ENCODE results near the gene CENPP.

GRCh38 chr9:92611621-92612285 is 286.0 kb downstream of the CENPP start:
- TF ChIP-seq, protein P1, sequence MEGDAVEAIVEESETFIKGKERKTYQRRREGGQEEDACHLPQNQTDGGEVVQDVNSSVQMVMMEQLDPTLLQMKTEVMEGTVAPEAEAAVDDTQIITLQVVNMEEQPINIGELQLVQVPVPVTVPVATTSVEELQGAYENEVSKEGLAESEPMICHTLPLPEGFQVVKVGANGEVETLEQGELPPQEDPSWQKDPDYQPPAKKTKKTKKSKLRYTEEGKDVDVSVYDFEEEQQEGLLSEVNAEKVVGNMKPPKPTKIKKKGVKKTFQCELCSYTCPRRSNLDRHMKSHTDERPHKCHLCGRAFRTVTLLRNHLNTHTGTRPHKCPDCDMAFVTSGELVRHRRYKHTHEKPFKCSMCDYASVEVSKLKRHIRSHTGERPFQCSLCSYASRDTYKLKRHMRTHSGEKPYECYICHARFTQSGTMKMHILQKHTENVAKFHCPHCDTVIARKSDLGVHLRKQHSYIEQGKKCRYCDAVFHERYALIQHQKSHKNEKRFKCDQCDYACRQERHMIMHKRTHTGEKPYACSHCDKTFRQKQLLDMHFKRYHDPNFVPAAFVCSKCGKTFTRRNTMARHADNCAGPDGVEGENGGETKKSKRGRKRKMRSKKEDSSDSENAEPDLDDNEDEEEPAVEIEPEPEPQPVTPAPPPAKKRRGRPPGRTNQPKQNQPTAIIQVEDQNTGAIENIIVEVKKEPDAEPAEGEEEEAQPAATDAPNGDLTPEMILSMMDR (IDR thresholded peaks at IDR 0.05; ENCODE audit: low read depth, low read length), result no peak
- no peak for TF ChIP-seq EZH2phosphoT487 (IDR thresholded peaks at IDR 0.05; ENCODE audit: low read depth)
